ENCODE data around the gene VSTM4.

DNA sequence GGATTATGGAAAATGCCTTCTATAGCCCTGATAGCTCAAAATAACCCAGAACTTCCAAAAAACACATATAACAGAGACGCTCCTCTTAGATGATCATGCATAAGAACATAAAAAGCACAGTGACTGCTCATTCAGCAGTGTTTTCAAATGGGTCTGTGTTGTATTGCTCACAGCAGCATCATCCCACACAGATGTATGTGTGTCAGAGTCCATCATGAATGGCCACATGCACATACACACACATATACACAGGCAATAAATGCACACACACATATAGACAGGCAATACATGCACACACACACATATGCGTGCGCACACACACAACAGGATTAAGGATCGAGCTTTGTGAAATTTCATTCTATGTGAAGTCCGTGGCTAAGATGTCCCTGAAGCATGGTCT is 46.7 kb upstream of the VSTM4 start:
- TF ChIP-seq FOXM1 (IDR thresholded peaks at IDR 0.05; ENCODE audit: borderline replicate concordance, low read depth) (no peak), NFIC (IDR thresholded peaks at IDR 0.05) (no peak), EP300 (IDR thresholded peaks at IDR 0.05; ENCODE audit: borderline replicate concordance) (no peak), CREB1 (IDR thresholded peaks at IDR 0.05; ENCODE audit: low read depth) (no peak), RAD21 (IDR thresholded peaks at IDR 0.05; ENCODE audit: low read depth) (no peak), TCF12 (IDR thresholded peaks at IDR 0.05; ENCODE audit: low read depth) (no peak), TAF1 (IDR thresholded peaks at IDR 0.05; ENCODE audit: low read depth) (no peak), CEBPB (IDR thresholded peaks at IDR 0.05) (no peak), EGR1 (IDR thresholded peaks at IDR 0.05) (no peak), ZBTB7A (IDR thresholded peaks at IDR 0.05; ENCODE audit: low read depth) (no peak)
- TF ChIP-seq, protein P1, sequence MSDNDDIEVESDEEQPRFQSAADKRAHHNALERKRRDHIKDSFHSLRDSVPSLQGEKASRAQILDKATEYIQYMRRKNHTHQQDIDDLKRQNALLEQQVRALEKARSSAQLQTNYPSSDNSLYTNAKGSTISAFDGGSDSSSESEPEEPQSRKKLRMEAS (IDR thresholded peaks at IDR 0.05): no peak
- TF ChIP-seq, protein P2, sequence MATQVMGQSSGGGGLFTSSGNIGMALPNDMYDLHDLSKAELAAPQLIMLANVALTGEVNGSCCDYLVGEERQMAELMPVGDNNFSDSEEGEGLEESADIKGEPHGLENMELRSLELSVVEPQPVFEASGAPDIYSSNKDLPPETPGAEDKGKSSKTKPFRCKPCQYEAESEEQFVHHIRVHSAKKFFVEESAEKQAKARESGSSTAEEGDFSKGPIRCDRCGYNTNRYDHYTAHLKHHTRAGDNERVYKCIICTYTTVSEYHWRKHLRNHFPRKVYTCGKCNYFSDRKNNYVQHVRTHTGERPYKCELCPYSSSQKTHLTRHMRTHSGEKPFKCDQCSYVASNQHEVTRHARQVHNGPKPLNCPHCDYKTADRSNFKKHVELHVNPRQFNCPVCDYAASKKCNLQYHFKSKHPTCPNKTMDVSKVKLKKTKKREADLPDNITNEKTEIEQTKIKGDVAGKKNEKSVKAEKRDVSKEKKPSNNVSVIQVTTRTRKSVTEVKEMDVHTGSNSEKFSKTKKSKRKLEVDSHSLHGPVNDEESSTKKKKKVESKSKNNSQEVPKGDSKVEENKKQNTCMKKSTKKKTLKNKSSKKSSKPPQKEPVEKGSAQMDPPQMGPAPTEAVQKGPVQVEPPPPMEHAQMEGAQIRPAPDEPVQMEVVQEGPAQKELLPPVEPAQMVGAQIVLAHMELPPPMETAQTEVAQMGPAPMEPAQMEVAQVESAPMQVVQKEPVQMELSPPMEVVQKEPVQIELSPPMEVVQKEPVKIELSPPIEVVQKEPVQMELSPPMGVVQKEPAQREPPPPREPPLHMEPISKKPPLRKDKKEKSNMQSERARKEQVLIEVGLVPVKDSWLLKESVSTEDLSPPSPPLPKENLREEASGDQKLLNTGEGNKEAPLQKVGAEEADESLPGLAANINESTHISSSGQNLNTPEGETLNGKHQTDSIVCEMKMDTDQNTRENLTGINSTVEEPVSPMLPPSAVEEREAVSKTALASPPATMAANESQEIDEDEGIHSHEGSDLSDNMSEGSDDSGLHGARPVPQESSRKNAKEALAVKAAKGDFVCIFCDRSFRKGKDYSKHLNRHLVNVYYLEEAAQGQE (IDR thresholded peaks at IDR 0.05; ENCODE audit: low read depth): no peak

Data from Ishikawa (cell line).